ENCODE data around the gene GUCA2A.

The GUCA2A gene

DNA sequence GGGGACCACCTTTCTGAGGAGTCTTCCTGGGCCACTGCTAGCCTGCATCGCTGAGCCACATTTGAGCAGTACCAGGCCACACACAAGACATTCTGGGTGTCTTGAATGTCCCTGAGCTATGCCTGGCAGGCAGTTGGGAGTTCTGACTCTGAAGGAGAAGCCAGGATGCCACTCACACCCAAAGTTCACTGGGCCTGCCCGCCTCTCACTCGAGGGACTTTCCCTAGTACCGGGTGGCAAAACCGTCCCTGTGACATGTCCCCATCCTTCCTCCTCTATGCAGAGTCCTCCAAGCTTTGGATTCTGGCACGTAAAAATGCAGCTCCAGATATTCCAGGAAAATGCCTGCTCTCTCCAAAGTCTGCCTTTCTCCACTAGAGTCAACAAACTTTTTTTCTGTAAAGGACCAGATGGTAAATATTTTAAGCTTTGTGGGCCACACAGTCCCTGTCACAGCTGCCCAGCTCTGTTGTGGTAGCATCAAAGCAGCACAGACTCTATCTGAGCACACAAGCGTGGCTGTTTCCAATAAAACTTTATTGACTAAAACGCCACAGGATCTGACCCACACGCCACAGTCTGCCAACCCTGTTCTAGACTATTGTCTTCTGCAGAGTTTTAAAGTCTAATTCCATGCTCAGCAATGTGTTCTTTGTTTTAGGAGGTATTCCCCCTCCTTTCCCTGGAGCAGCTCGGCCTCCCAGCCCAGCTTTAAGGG lies 30.6 kb downstream of the GUCA2A start:
- DNase-seq (no peak), ATAC-seq (no peak)
- Mint-ChIP-seq H3K4me1 (no peaks in the 10 kb centered on the region), H3K9me3 (no peaks in the 10 kb centered on the region), H3K27ac (no peak overlapping the region), H3K4me3 (no peak overlapping the region), H3K27me3 (peaks cover 18% of the 10 kb centered on the region)

- ATAC-seq, result no peak
- no peak for DNase-seq
- H3K27ac Mint-ChIP-seq, result no peak overlapping the region
- no peak overlapping the region for H3K4me3 Mint-ChIP-seq
- H3K4me1 Mint-ChIP-seq, result no peaks in the 10 kb centered on the region
- no peaks in the 10 kb centered on the region for H3K9me3 Mint-ChIP-seq
- peaks cover 18% of the 10 kb centered on the region for H3K27me3 Mint-ChIP-seq
These were observed 31.2 kb downstream of the GUCA2A start for GRCh38 chr1:42133390-42133789.

- H3K4me1 Mint-ChIP-seq, result no peaks in the 10 kb centered on the region
- ATAC-seq (no peak), DNase-seq (no peak)
- no peaks in the 10 kb centered on the region for H3K9me3 Mint-ChIP-seq
- no peak overlapping the region for H3K4me3 Mint-ChIP-seq
- no peak overlapping the region for H3K27ac Mint-ChIP-seq
- peaks cover 19% of the 10 kb centered on the region for H3K27me3 Mint-ChIP-seq
These were observed 34.4 kb downstream of the GUCA2A start for GRCh38 chr1:42130061-42130660.

DNA sequence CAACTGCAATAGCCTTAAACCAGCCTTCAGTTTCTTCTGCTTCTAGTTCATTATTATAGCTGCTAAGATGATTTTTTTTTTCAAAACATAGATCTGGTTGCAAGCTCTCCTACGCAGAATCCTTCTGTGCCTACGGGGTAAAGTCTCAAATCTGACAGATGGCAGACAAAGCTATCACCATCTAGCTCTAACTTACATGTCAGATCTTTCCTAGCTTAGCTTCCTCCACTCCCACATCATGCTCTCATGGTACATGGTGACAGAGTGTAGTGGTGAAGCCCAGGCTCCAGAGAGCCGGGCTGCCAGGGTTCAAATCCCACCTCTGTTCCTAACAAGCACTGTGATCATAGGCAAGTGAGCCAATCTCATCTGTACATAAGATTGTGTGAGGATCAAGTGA lies 35.6 kb downstream of the GUCA2A start:
- DNase-seq (no peak), ATAC-seq (no peak)
- H3K27me3 Mint-ChIP-seq, result peaks cover 19% of the 10 kb centered on the region
- H3K4me3 Mint-ChIP-seq, result no peak overlapping the region
- no peaks in the 10 kb centered on the region for H3K4me1 Mint-ChIP-seq
- no peak overlapping the region for H3K27ac Mint-ChIP-seq
- no peaks in the 10 kb centered on the region for H3K9me3 Mint-ChIP-seq

- Mint-ChIP-seq H3K9me3 (no peaks in the 10 kb centered on the region), H3K4me3 (no peak overlapping the region), H3K27ac (no peak overlapping the region), H3K27me3 (peaks cover 19% of the 10 kb centered on the region), H3K4me1 (no peaks in the 10 kb centered on the region)
- DNase-seq (no peak), ATAC-seq (no peak)
These were observed 36.0 kb downstream of the GUCA2A start for GRCh38 chr1:42128499-42128898.

GRCh38 chr1:42127767-42128166 lies 36.8 kb downstream of the GUCA2A start:
- H3K27me3 Mint-ChIP-seq, result peaks cover 19% of the 10 kb centered on the region
- ATAC-seq (no peak), DNase-seq (no peak)
- no peaks in the 10 kb centered on the region for H3K9me3 Mint-ChIP-seq
- no peaks in the 10 kb centered on the region for H3K4me1 Mint-ChIP-seq
- no peak overlapping the region for H3K4me3 Mint-ChIP-seq
- H3K27ac Mint-ChIP-seq, result no peak overlapping the region

DNA sequence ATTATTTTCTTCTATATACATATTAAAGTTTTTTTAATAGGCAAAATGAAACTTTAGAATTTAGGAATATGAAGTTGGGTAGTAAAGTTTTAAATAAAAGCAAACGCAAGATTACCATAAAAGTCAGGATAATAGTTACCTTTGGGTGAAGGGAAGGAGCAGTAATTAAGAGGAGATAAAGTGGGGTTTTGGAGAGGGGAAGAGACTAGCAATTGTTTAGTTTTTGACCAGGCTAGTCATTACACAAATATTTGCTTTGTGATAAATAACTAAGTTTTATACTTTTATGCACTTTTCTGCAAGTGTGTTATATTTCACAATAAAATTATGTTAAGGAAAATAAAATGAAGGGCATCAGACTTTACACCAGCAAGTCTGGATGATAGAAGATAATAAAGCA lies 39.0 kb downstream of the GUCA2A start:
- Mint-ChIP-seq H3K4me3 (no peak overlapping the region), H3K4me1 (no peaks in the 10 kb centered on the region), H3K27ac (no peak overlapping the region), H3K9me3 (no peaks in the 10 kb centered on the region), H3K27me3 (peaks cover 19% of the 10 kb centered on the region)
- no peak for DNase-seq
- no peak for ATAC-seq

DNA sequence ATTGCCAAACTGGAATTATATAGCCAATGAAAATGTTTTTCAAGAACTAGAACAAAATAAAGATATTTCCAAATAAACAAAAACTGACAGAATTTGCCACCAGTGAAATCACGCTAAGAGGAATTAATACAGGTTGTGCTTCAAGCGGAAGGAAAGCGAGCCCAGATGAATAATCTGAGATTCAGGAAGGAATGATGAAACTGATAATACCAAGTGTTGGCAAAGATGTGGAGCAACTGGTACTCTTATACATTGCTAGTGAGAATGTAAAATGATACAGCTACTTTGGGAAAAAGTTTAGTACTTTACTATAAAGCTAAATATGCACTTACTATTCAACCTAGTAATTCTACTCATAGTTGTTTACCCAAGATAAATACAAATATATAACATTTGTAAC lies 42.1 kb downstream of the GUCA2A start:
- Mint-ChIP-seq H3K27me3 (peaks cover 3% of the 10 kb centered on the region), H3K9me3 (no peaks in the 10 kb centered on the region), H3K27ac (no peak overlapping the region), H3K4me3 (no peak overlapping the region), H3K4me1 (no peaks in the 10 kb centered on the region)
- DNase-seq (no peak), ATAC-seq (no peak)

DNA sequence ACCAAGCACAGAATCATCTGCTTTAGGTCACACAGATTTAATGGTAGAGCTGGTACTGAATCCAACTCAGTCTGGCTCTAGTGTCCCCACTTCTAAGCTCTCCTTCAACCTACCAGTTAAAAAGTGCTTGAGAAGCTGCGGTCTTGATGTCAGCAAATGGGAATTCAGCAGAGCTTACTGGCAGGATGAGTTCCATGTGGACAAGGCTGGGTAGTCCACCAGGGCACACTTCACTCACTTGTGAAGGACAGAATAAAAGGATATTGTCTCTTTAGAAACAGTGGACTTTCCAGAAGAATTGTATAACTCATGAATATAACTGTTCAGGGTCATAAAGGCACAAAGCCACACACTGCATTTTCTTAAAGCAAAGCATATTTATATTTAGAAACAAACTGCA lies 46.4 kb downstream of the GUCA2A start:
- H3K4me3 Mint-ChIP-seq, result no peak overlapping the region
- no peaks in the 10 kb centered on the region for H3K9me3 Mint-ChIP-seq
- DNase-seq (no peak), ATAC-seq (no peak)
- H3K4me1 Mint-ChIP-seq, result no peaks in the 10 kb centered on the region
- H3K27me3 Mint-ChIP-seq, result peaks cover 24% of the 10 kb centered on the region
- H3K27ac Mint-ChIP-seq, result no peak overlapping the region

DNA sequence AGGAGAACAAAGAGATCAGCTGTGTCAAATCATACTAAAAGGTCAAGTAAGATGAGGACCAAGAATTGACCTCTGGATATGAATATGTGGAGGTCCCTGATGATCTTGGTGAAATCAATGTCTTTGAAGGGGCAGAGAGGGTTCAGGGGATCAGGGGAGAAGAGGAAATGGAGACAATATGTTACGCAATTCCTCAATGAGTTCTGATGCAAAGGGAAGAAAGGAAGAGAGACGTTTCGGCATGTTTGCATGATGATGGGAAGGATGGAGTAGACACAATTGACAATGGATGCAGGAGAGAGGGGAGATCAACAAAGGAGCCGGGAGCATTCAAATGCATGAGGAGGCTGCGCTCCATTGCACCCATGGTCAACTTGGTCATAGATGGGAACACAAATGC lies 47.3 kb downstream of the GUCA2A start:
- Mint-ChIP-seq H3K9me3 (no peaks in the 10 kb centered on the region), H3K27ac (no peak overlapping the region), H3K27me3 (peaks cover 24% of the 10 kb centered on the region), H3K4me1 (no peaks in the 10 kb centered on the region), H3K4me3 (no peak overlapping the region)
- DNase-seq (no peak), ATAC-seq (no peak)

- Mint-ChIP-seq H3K27me3 (peaks cover 24% of the 10 kb centered on the region), H3K4me3 (no peak overlapping the region), H3K4me1 (no peaks in the 10 kb centered on the region), H3K9me3 (no peaks in the 10 kb centered on the region), H3K27ac (no peak overlapping the region)
- ATAC-seq (no peak), DNase-seq (no peak)
These were observed 50.3 kb downstream of the GUCA2A start for GRCh38 chr1:42114229-42114628.
